NCI-H2107 treated with DMSO at 0.1 percent for 48 hours (cell line): ENCODE results near the gene ALPK3.

Source experiments
- DNase-seq: peaks from one replicate; lab custom pipeline; 2025; ENCODE audit not compliant: unreplicated experiment; lab: John Stamatoyannopoulos, UW

Gene ALPK3

GRCh38 chr15:84915606-84915958 is 98.4 kb downstream of the ALPK3 start:
- no peak for DNase-seq

GRCh38 chr15:84917452-84917851 is 100.3 kb downstream of the ALPK3 start:
- no peak for DNase-seq

GRCh38 chr15:84919106-84919667 is 102.0 kb downstream of the ALPK3 start:
- DNase-seq, result no peak

GRCh38 chr15:84921121-84921520 is 104.0 kb downstream of the ALPK3 start:
- DNase-seq, result no peak

- no peak for DNase-seq
These were observed 105.4 kb downstream of the ALPK3 start for GRCh38 chr15:84922530-84922929.
